NCI-H2196 treated with DMSO at 0.1 percent for 48 hours (cell line): ENCODE data around the gene C8B.

ENCODE experiments used
- DNase-seq: peaks from one replicate; lab custom pipeline; 2025; ENCODE audit not compliant: unreplicated experiment; lab: John Stamatoyannopoulos, UW

The C8B gene

DNA sequence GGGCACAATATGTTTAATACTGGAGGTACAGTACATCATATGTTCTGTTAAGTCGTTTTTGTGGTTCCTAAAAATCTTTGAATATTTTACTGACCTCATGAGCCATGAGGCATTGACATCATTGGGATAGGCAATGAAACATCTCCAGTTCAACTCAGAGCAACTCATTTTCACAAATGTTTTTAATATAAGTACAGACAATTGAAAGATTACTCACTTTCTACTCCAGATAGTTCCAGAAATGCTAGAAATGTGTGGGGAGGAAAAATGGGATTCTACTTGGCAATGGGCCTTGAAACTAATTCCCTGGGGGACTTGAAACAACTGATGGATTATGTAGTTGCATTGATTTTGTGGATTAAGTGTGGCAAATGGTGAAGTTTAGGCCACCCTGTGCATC lies 7.2 kb upstream of the C8B start:
- DNase-seq: no peak

DNA sequence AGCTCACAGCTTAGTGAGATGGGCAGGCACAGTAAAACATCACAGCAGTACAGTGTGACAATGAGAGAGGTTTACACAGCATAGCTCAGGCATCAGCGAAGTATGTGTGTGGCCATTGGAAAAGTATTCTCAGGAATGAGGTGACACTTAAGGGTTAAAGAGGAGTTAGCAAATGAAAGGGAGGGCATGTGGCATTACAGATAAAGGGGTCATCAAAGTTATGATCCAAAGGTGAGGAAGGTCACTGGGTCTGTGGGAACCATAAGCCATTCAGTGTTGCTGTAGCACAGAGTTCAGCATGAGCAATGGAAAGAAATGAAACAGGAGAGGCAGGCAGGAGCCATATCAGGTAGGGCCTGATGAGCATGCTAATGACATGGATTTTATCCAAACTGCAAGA lies 4.5 kb upstream of the C8B start:
- DNase-seq: no peak

DNA sequence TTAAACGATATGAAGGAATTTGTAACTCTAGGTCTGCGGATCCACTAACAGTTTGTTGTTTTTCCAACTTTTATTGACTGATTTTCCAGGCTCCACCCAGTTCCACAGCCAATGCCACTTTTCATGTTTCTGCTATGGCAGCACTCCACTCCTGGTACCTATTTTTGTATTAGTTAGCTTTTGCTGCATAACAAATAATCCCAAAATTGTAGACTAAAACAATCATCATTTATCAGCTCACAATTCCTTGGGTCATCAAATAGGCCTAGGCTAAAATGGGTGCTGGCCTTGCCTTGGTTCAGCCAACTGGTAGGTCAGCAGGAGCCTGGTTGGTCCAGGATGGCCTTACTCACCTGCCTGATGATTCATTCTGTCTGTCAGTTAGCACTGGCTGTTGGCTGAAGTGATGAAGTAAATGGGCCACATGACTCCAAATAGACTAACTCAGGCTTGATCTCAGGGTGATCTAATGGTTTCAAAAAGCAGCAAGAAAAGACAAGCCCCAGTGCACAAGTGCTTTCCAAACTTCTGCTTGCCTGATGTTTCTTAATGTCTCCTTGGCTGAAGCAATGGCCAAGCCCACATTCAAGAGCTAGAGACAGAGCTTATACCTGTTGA lies 3.2 kb upstream of the C8B start:
- DNase-seq: no peak

DNA sequence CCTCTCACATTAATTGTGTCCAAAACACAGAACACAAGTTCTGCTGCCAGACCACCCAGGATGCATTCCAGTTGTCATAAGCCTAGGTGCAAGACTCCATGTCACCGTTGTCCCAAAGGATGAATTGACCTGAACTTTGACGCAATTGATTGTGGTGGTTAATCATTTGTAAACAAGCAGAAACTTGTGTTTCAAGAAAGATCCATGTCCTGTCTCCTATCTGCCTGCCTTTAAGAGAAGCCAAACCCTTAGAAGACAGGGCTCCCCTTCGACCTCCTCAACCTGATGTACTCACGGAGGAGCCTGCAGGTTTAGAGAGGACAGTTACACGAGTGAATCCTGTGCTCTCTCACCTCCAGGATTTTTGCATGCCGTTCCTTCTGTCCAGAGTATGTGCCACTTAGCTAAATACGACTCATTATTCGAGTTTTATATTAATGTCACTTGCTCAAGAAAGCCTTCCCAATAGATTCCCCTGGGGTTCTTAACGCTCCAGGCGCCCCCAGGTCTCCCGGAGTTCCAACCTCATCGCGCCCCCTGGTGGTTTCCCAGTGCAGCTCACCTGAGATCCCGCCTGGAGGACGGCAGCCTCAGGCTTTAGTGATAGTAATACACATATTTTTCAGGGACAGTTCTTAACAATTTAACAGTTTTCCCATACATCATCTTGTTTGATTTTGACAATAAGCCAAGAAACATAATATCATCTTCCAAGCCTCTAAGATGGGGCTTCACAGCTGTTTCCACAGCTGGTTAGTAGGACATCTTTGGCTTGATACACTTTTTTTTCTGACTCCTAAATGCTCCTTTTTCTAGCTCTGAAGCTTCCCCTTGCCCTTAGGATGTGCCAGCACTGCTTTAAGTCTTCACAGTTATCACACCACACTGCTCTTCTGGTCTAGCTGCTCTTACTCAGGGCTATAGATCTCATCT lies 2.4 kb upstream of the C8B start:
- DNase-seq: no peak

DNA sequence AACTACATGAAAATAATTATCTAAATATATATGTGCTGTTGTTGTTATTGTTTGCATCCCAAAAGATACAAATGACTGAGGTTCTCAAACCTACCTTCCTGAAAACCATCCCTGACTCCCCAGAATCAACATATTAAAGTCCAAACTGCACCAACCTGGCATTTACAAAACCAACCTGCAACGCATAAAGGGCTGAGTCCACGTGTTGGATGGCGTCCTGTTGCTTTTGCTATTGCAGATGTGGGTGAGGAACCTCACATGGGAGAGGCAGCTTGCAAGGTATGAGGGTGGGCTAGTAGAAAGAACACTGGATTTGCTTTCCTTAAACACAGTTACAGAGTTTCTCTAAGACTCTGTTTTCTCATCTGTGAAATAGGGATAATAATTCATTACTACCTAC lies 1.5 kb upstream of the C8B start:
- no peak for DNase-seq

DNA sequence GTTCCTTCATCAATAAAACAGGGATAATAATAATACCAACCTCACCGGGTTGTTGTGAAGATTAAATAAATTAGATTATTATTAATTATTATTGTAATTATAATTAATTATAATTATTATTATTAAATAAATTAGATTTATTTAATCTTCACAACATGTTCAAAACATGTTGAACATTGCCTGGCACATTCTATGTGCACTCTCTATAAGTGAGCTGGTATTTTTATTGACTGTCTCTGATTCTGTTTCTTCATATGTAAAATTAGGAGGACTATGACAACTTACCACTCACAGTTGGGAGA lies 834 bp upstream of the C8B start:
- DNase-seq: no peak

DNA sequence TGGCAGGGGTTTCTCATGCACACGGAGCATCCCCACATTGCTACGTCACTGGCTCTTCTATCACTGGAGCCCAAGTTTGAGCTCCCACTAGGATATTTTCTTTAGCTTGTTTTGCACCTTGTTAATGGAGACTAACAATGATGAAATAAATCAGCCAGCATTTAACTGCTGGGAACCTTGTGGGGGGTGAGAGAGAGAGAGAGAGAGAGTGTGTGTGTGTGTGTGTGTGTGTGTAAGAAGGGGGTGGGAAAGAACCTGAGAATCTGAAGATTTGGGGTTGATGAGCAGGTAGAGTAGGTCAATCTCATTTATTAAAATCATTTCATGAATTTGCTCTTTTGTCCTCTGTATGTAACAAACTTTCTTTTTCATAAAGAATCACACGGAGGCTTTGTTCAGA lies 624 bp downstream of the C8B start:
- DNase-seq: no peak

DNA sequence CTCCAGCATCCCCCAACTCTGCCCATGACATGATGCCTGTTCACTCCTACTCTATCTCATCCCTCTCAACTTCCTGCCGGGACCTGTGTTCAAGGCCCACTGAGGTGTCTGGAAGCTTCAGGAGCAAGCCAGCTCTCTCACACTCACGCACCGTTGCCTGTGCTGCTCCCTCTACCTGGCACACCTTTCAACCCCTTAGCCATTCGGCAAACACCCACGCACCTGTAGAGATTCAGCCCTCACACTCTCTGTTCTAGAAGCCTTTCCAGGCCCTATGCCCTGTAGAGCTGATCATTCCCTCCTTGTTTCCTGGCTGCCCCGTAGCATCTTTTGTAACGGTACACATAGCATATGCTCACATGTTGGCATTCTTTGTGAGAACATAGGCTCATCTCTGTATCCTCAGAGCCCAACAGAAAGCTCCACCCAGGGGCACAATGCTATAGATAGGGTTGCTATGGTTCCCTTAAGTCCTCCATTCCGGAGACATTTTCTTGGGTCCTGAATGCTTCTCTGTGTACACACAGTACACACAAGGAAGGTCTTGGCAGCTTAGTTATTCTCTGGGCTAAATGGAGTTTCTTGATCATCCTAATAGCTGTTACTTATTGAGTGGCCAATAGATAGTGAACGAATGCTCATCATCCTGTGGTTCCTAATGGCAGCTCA lies 1.3 kb downstream of the C8B start:
- DNase-seq: no peak

DNA sequence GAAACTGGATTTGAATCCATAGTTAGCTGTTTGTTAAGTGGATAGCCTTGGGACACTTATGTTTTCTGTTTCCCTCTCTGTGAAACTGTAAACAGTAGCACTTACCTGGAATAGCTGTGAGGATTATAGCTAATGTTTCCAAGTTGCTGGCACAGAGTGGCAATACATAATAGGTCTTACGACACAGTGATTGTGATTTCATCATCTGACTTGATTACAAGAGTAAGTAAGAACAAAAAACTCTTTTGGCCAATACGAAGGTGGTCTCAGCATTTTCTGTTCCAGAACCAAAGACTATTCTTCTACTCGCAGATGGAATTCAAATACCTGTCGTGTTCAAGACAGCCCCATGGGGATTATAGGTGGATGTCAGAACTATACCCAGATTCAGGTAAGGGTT lies 2.1 kb downstream of the C8B start:
- DNase-seq: no peak

DNA sequence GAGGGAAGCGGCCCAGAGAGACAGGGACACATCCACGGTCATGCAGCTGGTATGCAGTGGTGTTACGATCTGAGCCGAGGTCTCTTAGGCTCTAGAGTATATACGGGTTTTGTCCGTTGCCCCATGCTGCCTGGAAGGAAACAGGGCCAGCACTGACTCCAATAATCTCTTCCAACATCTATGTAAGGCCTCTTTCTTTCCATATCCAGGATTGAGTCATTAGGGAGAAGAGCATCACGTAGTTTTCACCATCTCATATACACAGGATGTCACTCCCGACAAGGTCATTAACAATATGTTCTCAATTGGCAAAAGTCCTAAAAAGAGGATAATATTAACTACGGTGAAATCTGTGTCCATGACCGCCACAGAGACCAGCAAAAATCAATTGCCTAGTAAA lies 4.4 kb downstream of the C8B start:
- DNase-seq: no peak

DNA sequence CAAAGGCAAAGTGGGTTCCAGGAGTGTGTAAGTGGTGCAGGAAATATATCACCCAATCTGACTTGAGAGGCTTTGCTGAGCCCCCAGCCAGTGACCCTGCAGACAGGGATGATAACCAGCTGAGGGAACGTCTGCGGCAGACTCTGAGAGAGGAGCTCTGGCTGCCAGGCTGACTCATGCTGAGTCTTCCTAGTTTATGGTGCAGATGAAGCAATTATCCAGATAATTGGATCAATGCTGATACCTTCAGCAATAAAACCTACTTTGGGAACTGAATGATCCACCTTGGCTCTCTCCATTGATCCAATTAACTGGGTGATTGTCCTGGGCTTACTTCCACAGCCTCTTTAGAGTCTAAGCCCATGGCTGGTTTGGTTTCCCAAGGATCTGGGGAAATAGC lies 7.3 kb downstream of the C8B start:
- DNase-seq: no peak

DNA sequence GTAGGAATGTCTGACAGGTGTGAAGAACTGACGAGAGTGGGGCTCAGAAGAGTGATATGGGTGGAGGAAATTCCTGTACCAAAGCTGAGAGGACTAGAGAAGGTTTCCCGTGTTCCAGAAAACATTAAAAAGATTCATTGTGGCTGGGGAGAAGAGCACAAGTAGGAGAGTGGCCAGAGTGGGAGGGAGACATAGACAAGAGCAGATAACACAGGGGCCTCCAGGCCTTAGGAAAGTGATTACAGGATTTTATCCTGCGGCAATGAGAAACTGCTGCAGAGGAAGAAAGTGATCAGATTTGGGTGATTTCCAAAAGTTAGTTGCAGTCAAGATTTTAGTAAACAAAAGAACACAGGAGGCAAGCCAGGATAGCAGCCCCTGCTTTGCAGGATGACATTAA lies 7.9 kb downstream of the C8B start:
- DNase-seq: no peak

DNA sequence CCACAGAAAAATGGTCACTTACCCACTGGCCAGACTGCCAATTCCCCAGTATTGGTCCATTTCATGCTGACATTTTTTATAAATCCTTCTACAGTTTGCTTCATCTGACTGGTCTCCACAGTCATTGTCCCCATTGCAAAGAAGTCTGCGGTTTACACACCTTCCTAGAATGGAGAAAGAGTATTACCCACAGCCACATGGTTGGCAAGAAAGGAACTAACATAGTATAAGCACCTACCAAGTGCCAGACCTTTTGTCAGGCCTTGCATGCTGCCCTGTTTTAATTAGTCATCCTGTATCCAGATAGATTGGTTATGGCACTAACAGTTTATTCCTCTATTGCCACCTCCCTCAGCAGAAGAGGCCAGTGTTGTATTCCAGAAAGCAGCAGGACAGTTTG lies 11.2 kb downstream of the C8B start:
- DNase-seq: no peak

DNA sequence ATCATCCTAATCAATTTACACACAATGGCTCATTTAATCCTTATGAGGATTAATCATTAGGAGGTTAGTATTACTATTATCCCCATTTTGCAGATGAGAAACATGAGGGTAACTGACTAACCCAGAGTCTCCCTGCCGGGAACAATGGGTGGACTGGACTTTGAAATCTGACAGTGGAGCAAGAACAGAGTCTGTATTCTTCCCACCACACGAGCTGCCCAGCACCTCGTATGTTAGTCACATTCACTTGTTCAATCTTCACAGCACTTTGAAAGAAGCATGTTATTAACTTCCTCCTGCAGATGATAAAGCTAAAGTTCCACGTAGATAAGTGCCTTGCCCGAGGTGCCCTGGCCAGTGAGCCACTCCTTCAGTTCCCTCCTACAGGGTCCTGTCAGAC lies 12.4 kb downstream of the C8B start:
- no peak for DNase-seq

DNA sequence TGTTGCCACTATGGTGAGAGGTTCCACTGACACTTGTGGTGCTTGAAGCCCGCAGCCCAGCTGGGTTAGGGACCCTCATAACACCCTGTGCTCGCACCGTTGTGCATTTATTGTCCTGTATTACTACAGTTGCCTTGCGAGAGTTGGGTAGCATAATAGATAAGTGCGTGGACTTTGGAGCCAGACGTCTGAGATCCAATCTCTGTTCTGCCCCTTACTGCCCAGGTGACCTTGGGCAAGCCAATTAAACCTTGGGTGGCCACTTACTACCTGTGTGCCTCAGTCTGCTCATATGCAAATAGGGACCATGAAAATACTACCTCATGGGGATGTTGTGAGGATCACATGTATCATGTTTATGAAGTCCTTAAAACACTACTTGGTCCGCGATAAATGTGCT lies 13.3 kb downstream of the C8B start:
- no peak for DNase-seq

DNA sequence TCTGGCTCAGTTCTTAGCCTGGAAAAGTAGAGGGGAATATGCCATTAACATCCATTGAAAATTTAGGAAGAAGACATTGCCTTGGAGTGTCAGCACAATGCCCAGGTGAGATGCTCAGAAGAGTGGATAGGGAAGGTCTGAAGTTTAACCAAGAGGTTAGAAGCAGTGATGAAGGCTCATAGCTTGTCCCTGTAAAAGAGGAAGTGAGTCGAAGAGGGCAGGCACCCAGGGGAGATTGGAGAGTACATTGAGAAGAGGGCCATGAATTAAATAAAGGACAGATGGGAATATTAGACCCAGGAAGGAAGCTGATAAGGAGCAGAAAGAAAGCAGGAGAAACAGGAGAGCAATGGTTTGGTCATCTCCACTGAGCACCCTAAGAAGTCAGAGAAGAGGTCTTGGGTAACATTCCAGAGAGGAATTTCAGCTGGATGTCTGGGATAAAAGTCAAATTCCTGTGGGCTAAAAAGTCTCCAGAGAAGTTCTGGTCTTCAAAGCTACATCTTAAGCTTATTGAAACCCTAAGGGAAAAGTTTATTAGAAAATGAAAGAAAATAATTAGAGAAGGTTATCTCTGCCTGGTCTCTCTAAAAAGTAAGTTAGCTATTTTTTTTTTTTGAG lies 17.3 kb downstream of the C8B start:
- DNase-seq: no peak

DNA sequence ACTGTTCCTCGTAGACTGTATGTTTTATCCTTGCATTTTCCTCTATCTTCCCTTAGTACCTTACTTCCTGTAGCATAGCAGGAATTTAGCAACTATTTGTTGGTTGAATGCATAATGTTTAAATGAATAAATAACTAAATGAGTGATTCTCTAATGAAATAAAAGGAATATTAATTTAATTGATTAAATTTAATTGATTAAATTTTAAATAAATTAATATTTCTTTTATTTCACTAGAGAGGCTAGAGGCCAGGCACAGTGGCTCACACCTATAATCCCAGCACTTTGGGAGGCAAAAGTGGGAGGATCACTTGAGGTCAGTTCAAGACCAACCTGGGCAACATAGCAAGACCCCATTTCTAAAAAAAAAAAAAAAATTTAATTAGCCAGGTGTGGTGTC lies 25.8 kb downstream of the C8B start:
- no peak for DNase-seq

DNA sequence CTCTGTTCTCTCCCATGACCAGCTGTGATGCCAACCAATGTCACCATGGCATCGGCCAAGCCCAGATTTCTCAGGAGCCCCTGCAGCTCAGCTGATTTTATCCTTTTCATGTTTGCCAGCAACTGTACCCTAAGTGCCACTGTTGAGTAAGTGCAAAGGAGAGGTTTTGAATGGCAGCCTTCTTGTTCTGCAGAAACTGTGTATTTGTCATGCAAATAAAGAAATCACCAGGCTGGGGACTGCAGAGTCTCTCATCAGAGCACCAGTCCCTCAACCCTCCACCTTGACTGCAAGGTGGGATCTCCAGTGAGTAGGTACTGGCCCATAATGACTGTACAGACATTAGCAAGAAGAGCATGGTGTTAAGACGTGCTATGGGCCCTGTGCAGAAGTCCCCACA lies 26.6 kb downstream of the C8B start:
- no peak for DNase-seq

DNA sequence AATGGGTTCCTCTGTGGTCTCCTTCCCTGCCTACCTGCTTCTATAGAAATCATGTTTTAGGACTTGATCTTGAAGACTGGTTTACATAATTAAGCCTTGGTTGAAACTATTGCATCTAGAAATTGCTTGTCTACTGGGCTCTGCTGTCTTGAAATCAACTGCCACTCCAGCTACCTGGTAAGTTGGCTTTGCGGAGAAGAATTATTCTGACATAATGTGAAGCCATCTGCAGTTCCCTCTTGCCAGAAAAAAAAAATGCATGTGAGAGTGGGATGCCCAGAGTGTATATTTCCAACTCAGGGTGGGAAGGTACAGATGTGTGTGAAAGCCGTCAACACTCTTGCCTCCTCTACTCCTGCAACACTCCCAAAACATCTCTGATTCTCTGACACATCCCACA lies 27.2 kb downstream of the C8B start:
- no peak for DNase-seq

DNA sequence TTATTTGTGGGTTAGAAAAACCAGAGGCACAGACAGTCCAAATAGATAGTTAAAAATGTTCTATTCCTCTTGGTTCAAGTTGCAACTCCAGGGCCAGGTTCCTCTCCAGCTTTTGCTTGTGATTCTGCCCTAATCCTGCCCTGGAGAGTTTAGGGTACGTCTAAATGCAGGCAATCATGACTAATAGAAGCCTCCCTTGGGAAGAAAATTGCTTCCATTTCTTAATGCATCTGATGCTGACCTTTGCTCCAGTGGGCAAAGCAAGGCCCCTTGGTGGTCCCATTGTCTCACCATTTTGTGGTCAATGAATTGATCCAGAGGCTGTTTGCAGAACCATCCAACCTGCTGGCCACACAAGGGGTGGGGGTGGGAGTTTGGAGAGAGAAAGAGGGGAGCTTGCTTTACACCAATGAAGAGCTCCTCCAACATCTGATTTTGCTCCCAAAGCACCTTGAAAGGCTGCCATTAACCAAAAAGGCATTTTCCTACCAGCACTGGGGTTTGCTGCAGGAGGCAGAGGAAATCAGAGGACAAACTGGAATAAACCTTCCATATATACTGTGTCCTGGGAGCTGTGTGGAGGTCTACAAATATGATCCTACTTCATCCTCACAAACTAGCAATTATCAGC lies 31.3 kb downstream of the C8B start:
- DNase-seq: no peak

DNA sequence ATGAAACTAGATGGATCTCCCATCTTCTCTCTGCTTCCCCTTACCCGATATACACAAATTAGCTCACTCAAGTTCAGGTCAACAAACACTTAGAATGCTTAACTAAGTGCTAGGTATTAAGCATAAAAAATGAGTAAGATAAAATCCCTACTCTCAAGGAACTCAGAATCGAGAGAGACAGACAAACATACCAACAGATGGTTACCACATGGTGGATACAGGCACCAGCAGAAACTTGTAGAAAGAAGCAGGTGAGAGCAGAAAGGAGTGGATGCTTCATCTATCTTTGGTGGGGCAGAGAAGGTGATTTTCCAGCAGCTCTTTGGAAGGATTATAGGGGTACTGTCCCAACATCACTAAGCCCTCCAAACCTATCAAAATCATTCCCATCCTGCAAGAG lies 32.2 kb downstream of the C8B start:
- no peak for DNase-seq

DNA sequence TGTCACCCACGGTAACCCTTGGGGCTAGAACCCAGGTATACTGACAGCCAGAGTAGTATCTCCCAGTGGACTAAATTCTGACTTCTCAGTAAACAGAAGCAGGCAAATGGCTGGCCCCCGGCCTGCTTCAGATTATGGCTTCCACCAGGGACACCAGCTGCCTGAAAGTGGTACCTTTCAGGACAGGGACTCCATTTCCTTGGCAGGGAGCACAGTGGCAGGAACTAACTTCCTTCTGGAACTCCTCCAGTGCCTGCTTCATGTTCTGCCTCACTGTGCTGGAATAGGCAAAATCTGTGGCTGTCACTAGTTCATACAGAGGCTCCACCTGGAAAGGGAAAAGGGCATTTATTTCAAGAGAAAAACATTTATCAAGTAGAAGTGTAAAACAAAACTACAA lies 32.7 kb downstream of the C8B start:
- DNase-seq: no peak
